ENCODE measurements around the gene SLC1A2.

DNA sequence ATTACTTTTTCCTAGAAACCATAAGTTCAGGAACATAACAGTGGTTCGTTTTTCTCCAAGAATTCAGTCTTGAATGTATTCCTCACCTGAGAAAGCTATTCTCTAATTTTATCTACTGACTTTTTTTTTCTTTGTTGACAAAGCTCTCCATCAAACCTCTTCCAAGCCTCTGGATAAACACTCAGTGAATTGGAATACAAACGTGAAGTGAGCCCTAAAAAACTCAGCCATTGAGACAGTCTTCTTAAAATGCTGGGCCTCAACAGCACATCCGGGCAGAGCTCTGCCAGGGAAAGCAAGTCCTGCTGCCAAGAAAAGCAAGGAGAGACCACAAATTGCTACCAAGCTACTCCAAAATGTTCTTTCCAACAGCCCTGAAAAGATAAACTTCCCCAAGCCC, 7.7 kb upstream of the SLC1A2 start:
- TF ChIP-seq CTCF (IDR thresholded peaks at IDR 0.05) (no peak), POLR2A (IDR thresholded peaks at IDR 0.05) (no peak), POLR2AphosphoS5 (IDR thresholded peaks at IDR 0.05) (no peak), EP300 (IDR thresholded peaks at IDR 0.05) (no peak)
